RWPE1 (cell line): ENCODE measurements around the gene BCL2L2.
"Not testable (repeated sequence)": the region's sequence is repeated elsewhere in the genome, so short reads cannot be mapped to it uniquely, and the experiment has no call there.

Source experiments
- CTCF ChIA-PET: fragments of 350-600 bp; sonication (Branson Sonifier 250); formaldehyde crosslinking; extraction: SDS; loops from one replicate; lab custom pipeline; 2021; lab: Yijun Ruan, JAX
- POLR2A ChIA-PET: fragments of 400-600 bp; formaldehyde crosslinking; extraction: SDS; loops from one replicate; lab custom pipeline; 2020; ENCODE audit warnings: antibody characterized with exemption; ENCODE audit not compliant: low non-redundant PET; lab: Yijun Ruan, JAX
- DNase-seq: peaks from one replicate; pipeline ENCODE4 v3.0.0; 2012; ENCODE audit warnings: low spot score
- H3K27ac ChIP-seq: fragments of 450-650 bp; 2 replicates; pipeline ENCODE4 v1.5.1; 2017
- TF ChIP-seq, protein P1 (sequence below): fragments of 450-650 bp; conservative IDR thresholded peaks from 2 replicates; pipeline ENCODE4 v1.5.1; 2017; ENCODE audit warnings: low read depth, mild to moderate bottlenecking

BCL2L2 gene

DNA sequence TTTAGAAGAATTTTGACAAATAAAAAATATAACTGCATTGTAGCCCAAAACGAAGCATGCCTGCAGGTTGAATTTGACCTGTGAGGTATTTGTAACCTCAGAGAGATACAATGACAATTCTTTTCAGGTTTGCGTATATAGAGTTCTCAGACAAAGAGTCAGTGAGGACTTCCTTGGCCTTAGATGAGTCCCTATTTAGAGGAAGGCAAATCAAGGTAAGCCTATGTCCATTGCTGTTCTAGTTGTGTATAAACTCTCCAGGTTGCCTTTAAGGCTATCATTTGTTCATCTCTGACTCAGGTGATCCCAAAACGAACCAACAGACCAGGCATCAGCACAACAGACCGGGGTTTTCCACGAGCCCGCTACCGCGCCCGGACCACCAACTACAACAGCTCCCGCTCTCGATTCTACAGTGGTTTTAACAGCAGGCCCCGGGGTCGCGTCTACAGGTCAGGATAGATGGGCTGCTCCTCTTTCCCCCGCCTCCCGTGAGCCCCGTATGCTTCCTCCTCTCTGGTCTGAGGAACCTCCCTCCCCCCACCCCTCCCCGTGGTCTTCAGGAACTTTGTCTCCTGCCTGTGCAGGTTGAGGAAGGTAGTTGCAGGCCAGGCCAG lies 17.3 kb downstream of the BCL2L2 start:
- POLR2A ChIA-PET, result interaction anchor here (0.5 to 0.6 kb wide), 2 partner anchors 45 to 153 kb away, joined by 5 to 8 read pairs; no protein-coding TSS in a partner anchor
- peak overlapping the region; percentile 26; the same call in 1 of the 2 replicates for H3K27ac ChIP-seq
- TF ChIP-seq, protein P1, sequence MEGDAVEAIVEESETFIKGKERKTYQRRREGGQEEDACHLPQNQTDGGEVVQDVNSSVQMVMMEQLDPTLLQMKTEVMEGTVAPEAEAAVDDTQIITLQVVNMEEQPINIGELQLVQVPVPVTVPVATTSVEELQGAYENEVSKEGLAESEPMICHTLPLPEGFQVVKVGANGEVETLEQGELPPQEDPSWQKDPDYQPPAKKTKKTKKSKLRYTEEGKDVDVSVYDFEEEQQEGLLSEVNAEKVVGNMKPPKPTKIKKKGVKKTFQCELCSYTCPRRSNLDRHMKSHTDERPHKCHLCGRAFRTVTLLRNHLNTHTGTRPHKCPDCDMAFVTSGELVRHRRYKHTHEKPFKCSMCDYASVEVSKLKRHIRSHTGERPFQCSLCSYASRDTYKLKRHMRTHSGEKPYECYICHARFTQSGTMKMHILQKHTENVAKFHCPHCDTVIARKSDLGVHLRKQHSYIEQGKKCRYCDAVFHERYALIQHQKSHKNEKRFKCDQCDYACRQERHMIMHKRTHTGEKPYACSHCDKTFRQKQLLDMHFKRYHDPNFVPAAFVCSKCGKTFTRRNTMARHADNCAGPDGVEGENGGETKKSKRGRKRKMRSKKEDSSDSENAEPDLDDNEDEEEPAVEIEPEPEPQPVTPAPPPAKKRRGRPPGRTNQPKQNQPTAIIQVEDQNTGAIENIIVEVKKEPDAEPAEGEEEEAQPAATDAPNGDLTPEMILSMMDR, result no peak
- CTCF ChIA-PET, result interaction anchor here (3.0 kb wide), 1 partner anchor 56 kb away, joined by 12 read pairs; no protein-coding TSS in a partner anchor
- no peak for DNase-seq

DNA sequence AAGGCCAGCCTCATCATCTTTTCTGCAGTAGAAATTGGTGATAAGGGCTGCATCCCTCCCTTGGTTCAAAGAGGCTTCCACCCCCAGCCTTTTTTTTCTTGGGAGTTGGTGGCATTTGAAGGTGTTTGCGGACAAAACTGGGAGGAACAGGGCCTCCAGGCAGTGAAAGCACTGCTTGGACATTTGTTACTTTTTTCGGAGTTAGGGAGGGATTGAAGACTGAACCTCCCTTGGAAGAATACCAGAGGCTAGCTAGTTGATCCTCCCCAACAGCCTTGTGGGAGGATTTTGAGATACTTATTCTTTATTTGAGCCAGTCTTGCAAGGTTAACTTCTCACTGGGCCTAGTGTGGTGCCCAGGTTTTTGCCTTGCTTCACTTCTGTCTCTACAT lies 17.8 kb downstream of the BCL2L2 start:
- no peak for DNase-seq
- TF ChIP-seq, protein P1, result no peak
- POLR2A ChIA-PET, result no interaction called here
- peak overlapping the region; percentile 26; the same call in 1 of the 2 replicates for H3K27ac ChIP-seq
- CTCF ChIA-PET, result no interaction called here

DNA sequence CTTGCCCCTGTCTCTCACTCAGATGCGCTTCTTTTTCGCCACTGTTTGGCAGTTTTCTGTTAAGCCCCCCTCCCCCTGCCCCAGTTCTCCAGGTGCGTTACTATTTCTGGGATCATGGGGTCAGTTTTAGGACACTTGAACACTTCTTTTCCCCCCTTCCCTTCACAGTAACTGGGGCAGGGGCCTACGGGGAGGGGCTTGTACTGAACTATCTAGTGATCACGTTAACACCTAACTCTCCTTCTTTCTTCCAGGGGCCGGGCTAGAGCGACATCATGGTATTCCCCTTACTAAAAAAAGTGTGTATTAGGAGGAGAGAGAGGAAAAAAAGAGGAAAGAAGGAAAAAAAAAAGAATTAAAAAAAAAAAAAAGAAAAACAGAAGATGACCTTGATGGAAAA lies 18.4 kb downstream of the BCL2L2 start:
- POLR2A ChIA-PET, result no interaction called here
- CTCF ChIA-PET, result no interaction called here
- no peak for DNase-seq
- TF ChIP-seq, protein P1, result no peak
- H3K27ac ChIP-seq, result no peak overlapping the region

DNA sequence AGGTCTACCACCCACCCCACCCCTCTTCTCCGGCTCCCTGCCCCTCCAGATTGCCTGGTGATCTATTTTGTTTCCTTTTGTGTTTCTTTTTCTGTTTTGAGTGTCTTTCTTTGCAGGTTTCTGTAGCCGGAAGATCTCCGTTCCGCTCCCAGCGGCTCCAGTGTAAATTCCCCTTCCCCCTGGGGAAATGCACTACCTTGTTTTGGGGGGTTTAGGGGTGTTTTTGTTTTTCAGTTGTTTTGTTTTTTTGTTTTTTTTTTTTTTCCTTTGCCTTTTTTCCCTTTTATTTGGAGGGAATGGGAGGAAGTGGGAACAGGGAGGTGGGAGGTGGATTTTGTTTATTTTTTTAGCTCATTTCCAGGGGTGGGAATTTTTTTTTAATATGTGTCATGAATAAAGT lies 19.1 kb downstream of the BCL2L2 start:
- ChIA-PET CTCF (interaction anchor here (0.7 to 2.7 kb wide), 4 partner anchors 54 to 603 kb away, joined by 3 to 34 read pairs (median 4); no protein-coding TSS in a partner anchor), POLR2A (interaction anchor here (0.7 kb wide), 1 partner anchor 59 kb away, joined by 6 read pairs; no protein-coding TSS in a partner anchor)
- DNase-seq, H3K27ac ChIP-seq: not testable (repeated sequence)

DNA sequence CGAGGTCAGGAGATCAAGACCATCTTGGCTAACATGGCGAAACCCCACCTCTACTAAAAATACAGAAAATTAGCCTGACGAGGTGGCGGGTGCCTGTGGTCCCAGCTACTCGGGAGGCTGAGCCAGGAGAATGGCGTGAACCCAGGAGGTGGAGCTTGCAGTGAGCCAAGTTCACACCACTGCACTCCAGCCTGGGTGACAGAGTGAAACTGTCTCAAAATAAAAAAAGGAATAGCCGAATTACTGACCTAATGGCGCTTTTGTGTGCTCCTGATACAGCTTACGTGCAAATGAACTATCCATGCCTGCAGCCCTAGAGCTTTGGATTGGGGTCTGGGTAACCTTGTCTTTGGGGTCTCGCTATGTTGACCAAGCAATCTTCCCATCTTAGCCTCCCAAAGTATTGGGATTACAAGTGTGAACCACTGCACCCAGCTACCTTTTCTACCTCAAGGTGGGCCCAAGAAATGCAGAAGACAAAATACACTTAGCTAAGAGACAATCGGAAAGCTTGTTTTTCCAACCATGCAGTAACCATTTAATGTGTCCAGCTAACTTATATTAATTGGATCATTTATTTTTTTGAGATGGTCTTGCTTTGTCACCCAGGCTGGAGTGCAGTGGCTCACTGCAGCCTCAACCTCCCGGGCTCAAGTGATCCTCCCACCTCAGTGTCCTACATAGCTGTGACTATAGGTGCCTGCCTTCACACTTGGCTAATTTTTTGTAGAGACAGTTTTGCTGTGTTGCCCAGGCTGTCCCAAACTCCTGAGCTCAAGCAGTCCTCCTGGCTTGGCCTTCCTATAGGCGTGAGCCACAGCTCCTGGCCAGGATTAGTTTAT lies 20.1 kb downstream of the BCL2L2 start:
- TF ChIP-seq, protein P1, result no peak
- no peak for DNase-seq
- POLR2A ChIA-PET, result interaction anchor here (0.6 to 1.0 kb wide), 3 partner anchors 20 to 58 kb away, joined by 4 to 6 read pairs (median 4); partner anchors contain the start of gene BCL2L2
- H3K27ac ChIP-seq, result peak overlapping the region; percentile 32; the same call in 1 of the 2 replicates
- CTCF ChIA-PET, result interaction anchor here (0.5 to 2.7 kb wide), 8 partner anchors 49 to 602 kb away, joined by 3 to 34 read pairs (median 3); no protein-coding TSS in a partner anchor

DNA sequence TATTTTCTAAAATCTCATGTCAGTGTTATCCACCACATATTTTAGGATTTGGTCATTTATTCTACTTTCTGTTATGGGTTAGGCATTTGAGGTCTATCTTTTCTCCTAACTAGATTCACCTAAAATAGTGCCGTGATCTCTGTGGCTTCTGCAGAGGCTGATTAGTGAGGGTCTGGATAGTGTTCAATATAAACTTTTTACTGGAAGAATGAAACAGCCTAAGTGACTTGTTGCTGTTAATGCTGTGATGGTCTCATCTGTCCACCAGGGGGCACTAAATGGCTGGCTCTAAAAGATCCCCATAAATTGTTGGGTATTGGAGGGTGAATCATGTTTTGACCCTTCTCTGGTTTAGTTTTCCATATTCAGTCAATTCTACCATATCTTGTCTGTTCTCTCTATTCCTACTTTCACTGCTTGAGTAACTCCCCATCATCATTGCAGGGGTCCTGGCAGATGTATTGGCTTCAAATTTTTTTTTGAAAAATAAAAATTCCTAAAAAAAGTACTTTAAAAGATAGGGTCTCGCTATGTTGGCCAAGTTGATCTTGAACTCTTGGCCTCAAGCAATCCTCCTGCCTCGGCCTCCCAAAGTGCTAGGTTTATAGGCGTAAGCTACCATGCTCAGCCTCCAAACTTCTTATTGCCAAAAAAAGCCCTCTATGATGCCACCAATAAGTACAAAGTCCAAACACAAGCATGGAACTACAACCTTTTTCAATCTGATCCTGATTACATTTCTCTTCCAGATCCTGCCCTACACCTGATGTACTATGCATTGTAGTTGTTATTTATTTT lies 21.5 kb downstream of the BCL2L2 start:
- H3K27ac ChIP-seq, result no peak overlapping the region
- TF ChIP-seq, protein P1, result peak; percentile 89
- DNase-seq, result peak; percentile 76
- ChIA-PET CTCF (interaction anchor here (2.7 kb wide), 1 partner anchor 52 kb away, joined by 34 read pairs; no protein-coding TSS in a partner anchor), POLR2A (no interaction called here)
